DMS153 treated with DMSO at 0.1 percent for 48 hours (cell line): Measurements from ENCODE around the gene CHRFAM7A.
"Not testable (repeated sequence)": the region's sequence is repeated elsewhere in the genome, so short reads cannot be mapped to it uniquely, and the experiment has no call there.

ENCODE experiments used
- DNase-seq: peaks from one replicate; lab custom pipeline; 2025; ENCODE audit not compliant: unreplicated experiment; lab: John Stamatoyannopoulos, UW

CHRFAM7A gene

DNA sequence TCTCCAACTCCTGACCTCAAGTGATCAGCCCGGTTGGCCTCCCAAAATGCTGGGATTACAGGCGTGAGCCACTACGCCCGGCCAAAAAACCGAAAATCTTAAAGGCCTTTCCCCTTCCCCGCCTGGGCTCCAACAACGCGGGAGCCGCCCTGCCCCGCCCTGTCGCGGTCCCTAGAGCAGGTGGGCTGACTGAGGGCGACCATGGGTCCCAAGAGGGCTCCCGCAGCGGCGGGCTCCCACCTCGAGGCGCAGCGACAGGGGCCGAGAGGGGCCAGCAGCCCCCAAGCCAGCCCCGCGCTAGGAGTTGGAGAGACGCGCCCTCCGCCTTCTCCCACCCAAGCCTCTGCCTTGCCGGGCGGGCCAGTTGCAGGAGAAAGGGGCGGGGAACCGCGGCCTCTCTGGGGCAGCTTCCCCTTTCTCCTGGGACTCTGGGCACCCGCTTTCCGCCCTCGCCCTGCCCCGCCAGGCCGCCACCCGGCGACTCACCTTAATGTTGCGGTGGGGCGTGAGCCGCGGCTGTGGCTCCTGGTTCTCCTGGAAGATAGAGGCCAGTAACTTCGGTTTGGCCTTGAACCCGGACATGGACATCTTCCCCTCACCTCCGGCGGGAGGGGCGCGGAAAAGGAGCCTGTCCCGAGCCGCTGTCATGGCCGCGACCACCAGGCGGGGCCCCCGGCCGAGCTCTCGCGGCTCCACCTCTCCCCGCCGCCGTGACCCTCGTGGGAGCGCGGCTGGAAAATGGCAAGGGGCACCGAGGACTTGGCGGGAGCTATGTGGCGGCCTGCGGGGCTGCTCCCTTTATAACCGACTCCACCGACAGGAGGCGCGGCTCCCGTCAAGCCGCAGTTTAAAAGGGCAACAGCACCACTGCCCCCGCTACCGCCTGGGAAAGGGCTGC is at the start of gene CHRFAM7A:
Gene CHRFAM7A (minus strand): TSS at position 775 of the 898 bp plus-strand sequence. CDS start 10,189 bp downstream, outside the sequence.
- DNase-seq = not testable (repeated sequence)

DNA sequence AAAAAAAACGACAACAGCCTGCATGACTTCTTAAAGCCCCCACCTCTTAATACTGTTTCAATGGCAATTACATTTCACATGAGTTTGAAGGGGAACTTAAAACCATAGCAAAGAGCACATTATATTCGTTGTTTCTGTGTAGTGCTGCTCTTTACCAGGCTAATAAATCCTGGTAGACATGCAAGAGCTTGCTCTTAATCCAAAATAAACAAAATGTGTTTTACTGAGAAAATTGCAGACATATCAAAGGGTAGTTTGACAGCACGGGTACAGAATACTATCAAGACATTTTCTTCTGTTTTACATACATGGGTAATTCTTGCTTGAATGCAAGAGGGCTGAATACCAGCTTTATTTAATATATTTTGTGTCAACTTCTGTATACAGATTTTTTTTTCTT is 45.0 kb upstream of the CHRFAM7A start:
- not testable (repeated sequence) for DNase-seq

GRCh38 chr15:30435878-30436277 is 42.5 kb upstream of the CHRFAM7A start:
- not testable (repeated sequence) for DNase-seq

DNA sequence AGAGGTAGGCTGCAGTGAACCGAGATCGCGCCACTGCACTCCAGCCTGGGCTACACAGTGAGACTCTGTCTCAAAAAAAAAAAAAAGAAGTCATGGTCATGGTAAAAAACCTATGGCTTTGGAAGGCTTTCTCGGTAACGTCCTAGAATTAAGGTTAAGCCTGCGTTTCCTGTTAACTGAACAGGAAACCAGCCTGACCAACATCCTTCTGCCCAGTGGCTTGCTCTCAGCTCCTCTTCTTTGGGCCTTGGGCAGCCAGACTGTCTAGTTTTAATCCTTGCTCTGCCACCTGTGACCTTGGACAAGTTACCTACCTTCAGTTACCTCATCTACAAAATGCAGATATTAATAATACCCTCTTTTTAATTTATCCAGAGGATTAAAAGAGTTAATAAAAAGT is 27.4 kb upstream of the CHRFAM7A start:
- DNase-seq = not testable (repeated sequence)

DNA sequence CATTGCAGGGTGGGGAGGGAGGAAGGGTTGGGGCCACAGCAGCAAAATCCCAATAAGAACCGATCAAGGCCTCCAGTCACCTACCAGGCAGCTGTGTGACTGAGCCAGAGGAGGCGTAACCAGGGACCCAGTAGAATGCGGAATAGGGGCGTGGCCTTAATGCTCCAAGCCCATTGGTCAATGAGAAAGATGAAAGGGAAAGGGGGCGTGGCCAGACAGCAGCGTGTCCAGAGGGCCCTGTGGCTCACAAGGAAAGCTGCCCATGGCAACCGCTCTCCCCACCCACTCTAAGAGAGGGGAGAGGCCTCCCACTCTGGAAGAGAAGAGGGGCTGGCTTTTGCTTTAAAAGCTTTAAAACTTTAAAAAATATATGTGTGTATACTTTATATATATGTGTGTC is 20.8 kb upstream of the CHRFAM7A start, which contains the start of gene GOLGA8R:
Gene GOLGA8R (minus strand): TSS at position 101 of the 400 bp plus-strand sequence. CDS start 98 bp downstream, at position 3.
- not testable (repeated sequence) for DNase-seq

GRCh38 chr15:30407636-30408035 is 14.3 kb upstream of the CHRFAM7A start:
- not testable (repeated sequence) for DNase-seq

GRCh38 chr15:30398988-30399387 is 5.6 kb upstream of the CHRFAM7A start:
- not testable (repeated sequence) for DNase-seq

GRCh38 chr15:30393664-30393991 is 288 bp upstream of the CHRFAM7A start:
- not testable (repeated sequence) for DNase-seq

DNA sequence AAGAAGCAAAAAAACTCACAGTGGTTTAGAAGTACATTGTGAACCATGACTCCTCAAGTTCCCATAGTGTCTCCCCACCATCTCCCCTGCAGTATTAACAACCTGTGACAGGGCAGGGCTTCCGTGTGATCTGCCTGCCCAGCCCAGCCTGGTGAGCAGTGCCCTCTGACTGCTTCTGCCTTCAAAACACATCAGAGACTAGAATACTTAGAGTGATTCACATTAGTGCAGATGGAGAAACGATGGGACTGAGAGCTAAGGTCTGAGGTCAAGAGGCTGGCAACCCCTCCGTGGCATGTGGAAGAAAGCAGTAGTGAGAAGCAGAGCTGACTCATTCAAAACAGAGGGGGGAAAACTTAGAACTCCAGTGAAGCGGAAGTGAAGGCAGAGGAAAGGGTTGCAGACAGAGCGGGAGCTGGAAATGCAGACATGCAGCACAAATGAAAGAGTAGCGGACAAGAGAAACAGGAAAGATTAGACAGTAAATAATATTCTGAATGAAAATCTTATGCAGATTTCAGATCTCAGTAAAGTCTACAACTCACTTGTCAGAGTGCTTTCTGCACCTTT is 6.9 kb downstream of the CHRFAM7A start:
- not testable (repeated sequence) for DNase-seq

GRCh38 chr15:30377082-30377413 is 16.3 kb downstream of the CHRFAM7A start:
- not testable (repeated sequence) for DNase-seq

DNA sequence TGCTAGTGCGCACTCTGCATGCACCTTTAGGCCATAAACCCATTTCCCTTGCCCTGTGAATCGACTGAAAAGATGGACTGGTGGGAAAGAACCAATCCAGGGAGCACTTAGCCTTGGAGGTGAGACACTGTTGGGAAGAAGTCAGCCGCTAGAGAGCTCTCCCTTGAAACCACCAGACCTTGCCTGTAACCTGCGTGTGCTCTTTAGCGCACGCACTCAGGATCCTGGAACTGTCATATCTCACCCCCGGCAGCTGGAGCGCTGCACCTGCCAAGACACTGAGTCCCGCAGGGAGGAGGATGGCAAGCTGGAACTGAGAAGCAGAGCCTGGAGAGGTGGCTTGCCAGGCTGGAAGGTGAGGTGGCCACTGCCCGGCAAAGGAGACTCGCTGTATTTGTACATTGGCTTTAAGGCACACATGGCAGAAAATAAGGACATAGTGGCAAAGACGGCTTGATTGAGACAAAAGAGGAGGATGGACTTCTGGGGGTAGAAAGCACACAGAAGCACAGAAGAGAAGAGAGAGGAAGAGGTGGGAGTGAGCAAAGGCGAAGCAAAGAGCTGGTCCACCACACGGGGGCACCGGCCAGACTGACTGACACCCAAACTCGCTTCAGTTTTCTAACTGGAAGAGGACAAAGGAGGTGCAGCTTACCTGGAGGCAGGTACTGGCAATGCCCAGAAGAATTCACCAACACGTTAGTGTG is 16.8 kb downstream of the CHRFAM7A start:
- DNase-seq = not testable (repeated sequence)

DNA sequence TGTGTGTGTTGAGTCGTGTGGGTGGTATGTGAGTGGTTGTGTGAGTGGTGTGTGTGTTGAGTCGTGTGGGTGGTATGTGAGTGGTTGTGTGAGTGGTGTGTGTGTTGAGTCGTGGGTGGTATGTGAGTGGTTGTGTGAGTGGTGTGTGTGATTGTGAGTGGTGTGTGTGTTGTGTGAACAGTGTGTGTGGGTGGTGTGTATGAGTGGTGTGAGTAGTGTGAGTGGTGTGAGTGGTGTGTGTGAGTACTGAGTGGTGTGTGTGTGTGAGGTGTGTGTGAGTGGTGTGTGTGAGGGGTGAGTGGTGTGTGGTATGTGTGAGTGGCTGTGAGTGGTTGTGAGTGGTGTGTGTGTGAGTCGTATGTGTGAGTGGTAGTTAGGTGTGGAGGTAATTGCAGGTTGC is 17.5 kb downstream of the CHRFAM7A start:
- DNase-seq = not testable (repeated sequence)

DNA sequence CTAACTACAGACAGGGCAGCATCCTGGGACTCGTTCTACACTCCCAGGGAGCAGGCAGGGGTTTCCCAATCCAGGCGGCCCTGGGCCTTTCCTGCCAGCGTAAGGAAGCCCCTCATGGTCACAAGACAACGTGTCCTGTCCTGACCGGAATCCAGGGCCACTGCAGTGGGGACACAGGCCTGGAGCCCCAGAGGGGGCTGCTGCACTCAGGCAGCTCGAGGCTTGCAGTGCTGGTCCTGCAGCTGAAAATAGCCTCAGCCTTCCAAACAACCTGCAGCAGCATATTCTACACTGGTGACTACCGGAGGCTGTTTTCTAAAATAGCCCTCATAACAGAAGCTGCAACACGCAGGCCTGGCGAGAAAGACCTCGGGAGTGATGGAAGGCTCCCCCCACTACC is 18.5 kb downstream of the CHRFAM7A start:
- not testable (repeated sequence) for DNase-seq

DNA sequence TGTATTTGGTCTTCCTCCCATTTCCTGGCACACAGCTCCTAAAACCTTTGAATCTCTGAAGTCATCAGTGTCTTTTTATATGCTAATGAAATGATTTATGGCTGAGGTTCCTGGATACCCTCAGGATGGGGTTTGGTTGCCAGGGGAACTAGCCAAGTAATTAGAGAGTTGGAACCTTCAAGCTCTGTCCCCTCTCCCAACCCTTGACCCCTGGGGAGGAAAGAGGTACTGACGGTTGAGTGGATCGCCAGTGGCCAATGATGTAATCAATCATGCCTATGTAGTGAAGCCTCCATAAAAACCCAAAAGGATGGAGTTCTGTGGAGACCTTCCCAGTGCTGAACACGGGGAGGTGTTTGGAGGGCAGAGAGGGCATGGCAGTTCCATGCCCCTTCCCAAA is 25.1 kb downstream of the CHRFAM7A start:
- DNase-seq = not testable (repeated sequence)

DNA sequence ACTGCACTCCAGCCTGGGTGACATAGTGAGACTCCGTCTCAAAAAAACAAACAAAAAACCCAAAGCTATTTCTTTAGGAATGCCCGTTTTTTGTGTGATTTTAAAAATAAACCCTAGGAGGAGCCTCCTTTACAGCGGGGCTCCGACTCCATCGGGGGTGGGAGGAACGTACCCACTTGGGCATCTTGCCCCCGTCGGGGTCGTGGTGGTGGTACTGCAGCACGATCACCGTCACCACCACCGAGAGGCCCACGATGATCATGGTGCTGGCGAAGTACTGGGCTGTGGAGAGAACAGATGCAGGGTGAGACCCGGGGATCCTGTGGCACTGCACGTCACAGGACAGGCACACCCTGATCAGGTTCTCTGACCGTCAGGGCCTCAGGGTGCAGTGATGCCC is 26.1 kb downstream of the CHRFAM7A start:
- not testable (repeated sequence) for DNase-seq

DNA sequence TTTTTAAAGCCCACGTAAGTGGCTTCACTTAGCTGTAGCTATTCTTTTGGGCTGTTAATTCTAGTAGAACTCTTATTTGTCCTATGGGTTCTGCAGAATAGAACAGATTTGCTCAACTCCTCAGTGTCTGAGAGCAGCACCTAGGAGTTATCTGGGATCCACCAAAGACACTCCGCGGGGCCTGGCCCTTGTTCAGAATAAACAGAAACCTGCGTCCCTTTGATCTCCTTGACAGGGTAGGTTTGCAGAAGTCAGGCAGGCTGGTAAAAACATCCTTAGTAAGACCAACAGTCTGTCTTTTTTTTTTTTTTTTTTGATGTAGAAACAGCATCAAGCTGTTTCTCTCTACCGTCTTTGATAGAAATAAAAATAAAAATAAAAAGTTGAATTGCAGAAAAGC is 31.9 kb downstream of the CHRFAM7A start:
- not testable (repeated sequence) for DNase-seq

GRCh38 chr15:30360990-30361389 is 32.4 kb downstream of the CHRFAM7A start:
- DNase-seq = not testable (repeated sequence)

DNA sequence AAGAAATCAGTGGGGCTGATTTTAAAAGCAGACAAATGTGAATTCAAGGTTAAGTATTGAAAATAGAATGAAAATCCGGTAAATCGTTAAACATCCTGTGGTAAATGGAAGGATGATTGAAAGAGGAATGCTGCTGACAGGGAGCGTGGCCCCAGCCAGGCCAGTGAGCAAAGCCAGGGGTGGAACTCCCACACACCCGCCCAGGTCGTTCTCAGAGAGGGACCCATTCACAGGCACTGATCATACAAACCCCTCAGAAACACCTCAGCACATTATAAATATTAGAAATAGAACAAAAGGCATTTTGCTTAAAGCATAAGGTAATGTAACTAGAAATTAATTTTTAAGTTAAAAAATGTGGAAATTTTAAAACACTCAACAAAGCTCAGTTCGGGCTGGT is 38.3 kb downstream of the CHRFAM7A start:
- DNase-seq = not testable (repeated sequence)

- DNase-seq = not testable (repeated sequence)
These were observed 43.5 kb downstream of the CHRFAM7A start for GRCh38 chr15:30349803-30350202.

- not testable (repeated sequence) for DNase-seq
These were observed 56.8 kb downstream of the CHRFAM7A start for GRCh38 chr15:30336584-30336983.

DNA sequence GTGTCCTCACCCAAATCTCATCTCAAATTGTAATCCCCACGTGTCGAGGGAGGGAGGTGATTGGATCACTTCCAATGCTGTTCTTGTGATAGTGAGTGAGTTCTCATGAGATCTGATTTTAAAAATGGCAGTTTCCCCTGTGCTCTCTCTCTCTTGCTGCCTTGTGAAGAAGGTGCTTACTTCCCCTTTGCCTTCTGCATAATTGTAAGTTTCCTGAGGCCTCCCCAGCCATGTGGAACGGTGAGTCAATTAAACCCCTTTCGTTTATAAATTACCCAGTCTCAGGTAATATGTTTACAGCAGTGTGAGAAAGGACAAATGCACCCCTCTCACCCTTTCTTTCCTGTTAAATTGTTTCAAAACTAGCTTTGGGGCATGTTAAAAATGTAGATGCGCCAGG is 59.2 kb downstream of the CHRFAM7A start:
- DNase-seq = not testable (repeated sequence)

GRCh38 chr15:30326145-30326544 is 67.2 kb downstream of the CHRFAM7A start:
- DNase-seq = not testable (repeated sequence)
